Esophagus muscularis mucosa (tissue), 4 donors: ENCODE measurements around the gene GRIK3. TPM values are rescaled to one million over a fixed set of nuclear protein-coding genes. Genes with fewer than 3 reads are reported as not detected.

ENCODE experiments used
- DNase-seq: peaks from one replicate; pipeline ENCODE4 v3.0.0-alpha.2; 2017; ENCODE audit errors: extremely low spot score
- H3K27ac ChIP-seq, 4 donors: fragments of 200-600 bp; sonication (generic); replicated peaks in 1 of 4; 1 replicate in 3 of 4; 2 replicates in 1 of 4; pipeline ENCODE4 v1.5.1; 2016 to 2019; ENCODE audit warnings: mild to moderate bottlenecking in 1 of 4
- H3K27me3 ChIP-seq, 4 donors: fragments of 200-600 bp; sonication (generic); one replicate each; pipeline versions ENCODE4 v1.5.1 to v1.6.0; 2016 to 2019
- H3K36me3 ChIP-seq, 4 donors: fragments of 200-600 bp; sonication (generic); one replicate each; pipeline ENCODE4 v1.5.1; 2016 to 2019
- H3K4me1 ChIP-seq, 4 donors: fragments of 200-600 bp; sonication (generic); one replicate each; pipeline ENCODE4 v1.5.1; 2016 to 2019
- H3K4me3 ChIP-seq, 4 donors: fragments of 200-600 bp; sonication (generic); 1 replicate in 2 of 4; 2 replicates in 2 of 4; pipeline ENCODE4 v1.5.1; 2016 to 2019; ENCODE audit warnings: mild to moderate bottlenecking in 4 of 4, moderate library complexity in 1 of 4
- H3K9me3 ChIP-seq, 4 donors: fragments of 200-600 bp; sonication (generic); 1 replicate in 3 of 4; 2 replicates in 1 of 4; pipeline ENCODE4 v1.5.1; 2016 to 2019
- CTCF ChIP-seq, 3 experiments: fragments of 200-600 bp in 2 of 3; fragments of 450-650 bp in 1 of 3; sonication (generic) in 2 of 3; IDR thresholded peaks; one replicate each; pipeline ENCODE4 v1.5.1; 2017 to 2019; ENCODE audit warnings: antibody characterized with exemption in 3 of 3, mild to moderate bottlenecking in 2 of 3, moderate library complexity in 1 of 3
- EP300 ChIP-seq: sonication (generic); formaldehyde crosslinking; IDR thresholded peaks from one replicate; pipeline ENCODE4 v1.6.1; 2017; ENCODE audit warnings: antibody characterized with exemption
- POLR2A ChIP-seq: fragments of 450-650 bp; IDR thresholded peaks from one replicate; pipeline ENCODE4 v1.6.1; 2017; ENCODE audit warnings: antibody characterized with exemption, moderate library complexity, mild to moderate bottlenecking, low read depth
- POLR2AphosphoS5 ChIP-seq, 2 donors: sonication (generic); formaldehyde crosslinking; IDR thresholded peaks; one replicate each; pipeline ENCODE4 v1.6.1; 2017; ENCODE audit warnings: antibody characterized with exemption in 2 of 2
- WGBS: methylation state at CpG from one replicate; pipeline ENCODE4 v1.1.5; 2018; 5-methylcytosine and 5-hydroxymethylcytosine counted together
- intact Hi-C: fragments of 100-400 bp; cut with DNase I; formaldehyde crosslinking; loops from one replicate; pipeline ENCODE4 v1.15.1; 2023
- total RNA-seq, 4 donors: library from RNA; depleted of rRNA; stranded (reverse); fragments of >200 nt; gene quantifications; one replicate each; pipeline versions ENCODE4 v1.1.0 to v1.2.1, GENCODE V29; 2016

GRIK3 gene
- total RNA-seq, 4 donors from 2014 or later, result 5.3 to 7.9 (median 6.6) TPM

- H3K27ac ChIP-seq, result no peak overlapping the region
- H3K27me3 ChIP-seq, result peaks cover 0 to 55% (median 0%) of the 10 kb centered on the region in 4 donors
- H3K4me1 ChIP-seq, result peaks cover 0 to 9% (median 0%) of the 10 kb centered on the region in 4 donors
- intact Hi-C loops, result no loop called here
- H3K4me3 ChIP-seq, result no peak overlapping the region
- TF ChIP-seq CTCF (IDR thresholded peaks at IDR 0.05), result no peak
- no peak for TF ChIP-seq EP300
- TF ChIP-seq POLR2AphosphoS5 (IDR thresholded peaks at IDR 0.05), result no peak
- TF ChIP-seq POLR2A, result no peak
- no peaks in the 10 kb centered on the region for H3K9me3 ChIP-seq
- no peaks in the 10 kb centered on the region for H3K36me3 ChIP-seq
- 53% methylated on average over 7 of the region's 7 CpGs for WGBS
- DNase-seq, result peak; percentile 74
Measured at GRCh38 chr1:36889478-36890226, 144.7 kb downstream of the GRIK3 start.

- Histone ChIP-seq H3K4me3 (no peak overlapping the region), H3K9me3 (no peaks in the 10 kb centered on the region), H3K27ac (no peak overlapping the region), H3K4me1 (peaks cover 0 to 9% (median 0%) of the 10 kb centered on the region in 4 donors), H3K27me3 (peaks cover 0 to 55% (median 0%) of the 10 kb centered on the region in 4 donors), H3K36me3 (no peaks in the 10 kb centered on the region)
- intact Hi-C loops, result no loop called here
- 78% methylated on average over 7 of the region's 7 CpGs for WGBS
- no peak for TF ChIP-seq EP300
- no peak for TF ChIP-seq POLR2A
- no peak for TF ChIP-seq CTCF (IDR thresholded peaks at IDR 0.05)
- TF ChIP-seq POLR2AphosphoS5 (IDR thresholded peaks at IDR 0.05), result no peak
- peak; percentile 78 for DNase-seq
Measured at GRCh38 chr1:36888811-36889477, 145.4 kb downstream of the GRIK3 start.

GRCh38 chr1:36885540-36886357 lies 148.6 kb downstream of the GRIK3 start:
- H3K4me3 ChIP-seq, result no peak overlapping the region
- TF ChIP-seq EP300, result no peak
- TF ChIP-seq POLR2A, result no peak
- no peak for TF ChIP-seq CTCF (IDR thresholded peaks at IDR 0.05)
- TF ChIP-seq POLR2AphosphoS5 (IDR thresholded peaks at IDR 0.05), result no peak
- peaks cover 0 to 9% (median 0%) of the 10 kb centered on the region in 4 donors for H3K4me1 ChIP-seq
- H3K27me3 ChIP-seq, result peaks cover 0 to 48% (median 0%) of the 10 kb centered on the region in 4 donors
- WGBS, result 54% methylated on average over 7 of the region's 7 CpGs
- H3K36me3 ChIP-seq, result no peaks in the 10 kb centered on the region
- peak; percentile 88 for DNase-seq
- no peaks in the 10 kb centered on the region for H3K9me3 ChIP-seq
- H3K27ac ChIP-seq, result no peak overlapping the region
- intact Hi-C loops, result no loop called here

- DNase-seq, result peak; percentile 84
- WGBS, result 70% methylated on average over 4 of the region's 4 CpGs
Measured at GRCh38 chr1:36884801-36885200, 149.5 kb downstream of the GRIK3 start.

More at GRCh38 chr1:36884801-36885200, 149.5 kb downstream of the GRIK3 start:
- Histone ChIP-seq H3K4me3 (no peak overlapping the region), H3K27me3 (peaks cover 0 to 47% (median 0%) of the 10 kb centered on the region in 4 donors), H3K9me3 (no peaks in the 10 kb centered on the region), H3K36me3 (no peaks in the 10 kb centered on the region), H3K4me1 (peaks cover 0 to 9% (median 0%) of the 10 kb centered on the region in 4 donors), H3K27ac (no peak overlapping the region)
- TF ChIP-seq POLR2AphosphoS5 (IDR thresholded peaks at IDR 0.05) (no peak), EP300 (no peak), POLR2A (no peak), CTCF (IDR thresholded peaks at IDR 0.05) (no peak)
- intact Hi-C loops, result no loop called here
